Mucosa of rectum (tissue), 2 donors: ENCODE measurements around the gene OR2D3.
"Not testable (repeated sequence)": the region's sequence is repeated elsewhere in the genome, so short reads cannot be mapped to it uniquely, and the experiment has no call there.

Experiments used
- H3K27ac ChIP-seq, 2 donors: one replicate each; pipeline ENCODE4 v1.7.0; 2013; ENCODE audit warnings: inconsistent platforms in 2 of 2, low read depth in 2 of 2, low read length in 2 of 2
- H3K27me3 ChIP-seq, 2 donors: one replicate each; pipeline ENCODE4 v1.7.0; 2013; ENCODE audit warnings: low read length in 2 of 2; ENCODE audit not compliant: control insufficient read depth in 2 of 2, insufficient read depth in 2 of 2
- H3K36me3 ChIP-seq, 2 donors: one replicate each; pipeline ENCODE4 v1.7.0; 2013; ENCODE audit warnings: low read length in 2 of 2; ENCODE audit not compliant: control insufficient read depth in 2 of 2, insufficient read depth in 2 of 2
- H3K4me1 ChIP-seq, 2 donors: one replicate each; pipeline ENCODE4 v1.7.0; 2013; ENCODE audit warnings: low read length in 2 of 2, mild to moderate bottlenecking in 1 of 2; ENCODE audit not compliant: control insufficient read depth in 2 of 2, insufficient read depth in 2 of 2
- H3K4me3 ChIP-seq, 2 donors: one replicate each; pipeline ENCODE4 v1.7.0; 2013; ENCODE audit warnings: low read length in 2 of 2
- H3K9ac ChIP-seq, 2 donors: one replicate each; pipeline ENCODE4 v1.7.0; 2013; ENCODE audit warnings: low read length in 2 of 2, low read depth in 1 of 2, mild to moderate bottlenecking in 1 of 2
- H3K9me3 ChIP-seq, 2 donors: one replicate each; pipeline ENCODE4 v1.7.0; 2013; ENCODE audit warnings: low read length in 2 of 2; ENCODE audit not compliant: control insufficient read depth in 2 of 2
- donor health status: healthy.
- donor health status: Normal muscosa, but diverticular disease.

Gene OR2D3, protein sequence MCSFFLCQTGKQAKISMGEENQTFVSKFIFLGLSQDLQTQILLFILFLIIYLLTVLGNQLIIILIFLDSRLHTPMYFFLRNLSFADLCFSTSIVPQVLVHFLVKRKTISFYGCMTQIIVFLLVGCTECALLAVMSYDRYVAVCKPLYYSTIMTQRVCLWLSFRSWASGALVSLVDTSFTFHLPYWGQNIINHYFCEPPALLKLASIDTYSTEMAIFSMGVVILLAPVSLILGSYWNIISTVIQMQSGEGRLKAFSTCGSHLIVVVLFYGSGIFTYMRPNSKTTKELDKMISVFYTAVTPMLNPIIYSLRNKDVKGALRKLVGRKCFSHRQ

GRCh38 chr11:6920702-6921101 lies at the start of gene OR2D3:
TSS of gene OR2D3 (plus strand) at chr11:6921002. CDS start at chr11:6921002, 0 bp downstream.
- Histone ChIP-seq H3K4me1 (no peaks in the 10 kb centered on the region), H3K27me3 (no peaks in the 10 kb centered on the region), H3K9ac (no peak within 1 kb of the TSS), H3K27ac (no peak within 1 kb of the TSS), H3K4me3 (no peak within 1 kb of the TSS), H3K9me3 (peaks cover 0 to 4% of the 10 kb centered on the region in 2 donors), H3K36me3 (no peaks in the 10 kb centered on the region)

- Histone ChIP-seq H3K27me3 (no peaks in the 10 kb centered on the region), H3K9ac (no peak overlapping the region), H3K9me3 (no peaks in the 10 kb centered on the region), H3K27ac (no peak overlapping the region), H3K4me1 (no peaks in the 10 kb centered on the region), H3K4me3 (no peak overlapping the region), H3K36me3 (no peaks in the 10 kb centered on the region)
Measured at GRCh38 chr11:6871278-6871677, 49.5 kb upstream of the OR2D3 start.

DNA sequence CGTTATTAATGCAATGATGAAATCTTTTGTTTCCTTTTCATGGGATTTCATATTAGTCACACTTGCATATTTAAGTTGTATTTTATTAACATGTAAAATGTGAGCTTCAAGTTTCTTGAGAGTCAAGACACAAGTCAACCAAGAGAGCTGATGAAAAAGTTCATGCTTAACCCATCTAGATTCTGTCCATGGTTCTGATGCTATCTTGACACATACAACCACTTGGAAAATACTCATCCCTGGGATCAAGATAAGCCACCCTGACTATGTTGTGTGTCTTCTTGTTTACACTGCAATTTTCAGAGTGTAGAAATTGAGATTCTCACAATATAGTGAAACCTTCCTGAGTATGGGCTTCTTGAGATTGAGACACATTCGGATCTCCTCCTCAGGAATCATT lies 45.0 kb upstream of the OR2D3 start:
- H3K36me3 ChIP-seq = no peaks in the 10 kb centered on the region
- no peaks in the 10 kb centered on the region for H3K4me1 ChIP-seq
- H3K9ac ChIP-seq = no peak overlapping the region
- no peaks in the 10 kb centered on the region for H3K27me3 ChIP-seq
- no peaks in the 10 kb centered on the region for H3K9me3 ChIP-seq
- no peak overlapping the region for H3K27ac ChIP-seq
- H3K4me3 ChIP-seq = no peak overlapping the region

DNA sequence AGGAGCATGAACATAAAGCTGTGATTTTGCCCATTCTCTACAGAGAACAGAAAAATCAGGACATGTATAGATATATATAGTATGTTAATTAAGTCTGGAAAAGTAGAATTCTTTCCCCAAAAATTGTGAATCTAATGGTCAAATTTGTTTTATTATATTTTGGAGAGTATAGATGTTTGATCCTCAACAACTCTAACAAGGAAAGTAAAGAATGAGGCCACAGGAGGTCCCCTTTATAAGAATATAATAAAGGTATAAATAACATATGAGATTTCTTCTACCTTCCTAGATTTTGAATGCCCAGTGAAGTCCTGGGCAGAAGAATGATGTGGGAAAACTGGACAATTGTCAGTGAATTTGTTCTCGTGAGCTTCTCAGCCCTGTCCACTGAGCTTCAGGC lies 44.5 kb upstream of the OR2D3 start, which contains the start of gene OR10A4:
Gene OR10A4 (plus strand): TSS at position 301 of the 400 bp plus-strand sequence. CDS start 23 bp downstream, at position 324.
- H3K27ac ChIP-seq = no peak within 1 kb of the TSS
- no peak within 1 kb of the TSS for H3K9ac ChIP-seq
- H3K4me1 ChIP-seq = no peaks in the 10 kb centered on the region
- no peak within 1 kb of the TSS for H3K4me3 ChIP-seq
- no peaks in the 10 kb centered on the region for H3K9me3 ChIP-seq
- H3K27me3 ChIP-seq = no peaks in the 10 kb centered on the region
- no peaks in the 10 kb centered on the region for H3K36me3 ChIP-seq

GRCh38 chr11:6876914-6877313 lies 43.9 kb upstream of the OR2D3 start:
- Histone ChIP-seq H3K9ac (no peak overlapping the region), H3K27ac (no peak overlapping the region), H3K36me3 (no peaks in the 10 kb centered on the region), H3K4me1 (no peaks in the 10 kb centered on the region), H3K4me3 (no peak overlapping the region), H3K27me3 (no peaks in the 10 kb centered on the region), H3K9me3 (no peaks in the 10 kb centered on the region)

DNA sequence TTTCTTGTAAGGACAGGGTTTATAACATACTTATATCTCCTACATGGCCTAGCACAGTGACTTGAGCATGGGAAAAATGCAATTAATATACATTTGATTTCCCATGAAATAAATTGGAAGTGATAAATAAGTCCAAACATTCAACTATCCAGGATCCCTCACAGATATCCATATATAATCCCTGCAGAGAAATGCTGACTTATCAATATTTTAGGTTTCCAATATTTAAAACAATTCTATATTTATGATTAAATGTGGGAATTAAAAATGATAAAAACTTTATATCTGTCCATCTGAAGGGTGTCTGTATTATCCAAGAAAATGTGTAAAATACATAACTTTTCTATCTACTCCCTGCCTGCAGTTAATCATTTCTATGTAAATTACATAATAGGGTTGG lies 38.1 kb upstream of the OR2D3 start:
- Histone ChIP-seq H3K4me3 (no peak overlapping the region), H3K27ac (no peak overlapping the region), H3K36me3 (no peaks in the 10 kb centered on the region), H3K27me3 (no peaks in the 10 kb centered on the region), H3K9ac (no peak overlapping the region), H3K4me1 (no peaks in the 10 kb centered on the region), H3K9me3 (no peaks in the 10 kb centered on the region)

GRCh38 chr11:6887711-6888110 lies 33.1 kb upstream of the OR2D3 start:
- H3K9ac ChIP-seq, H3K36me3 ChIP-seq, H3K27ac ChIP-seq, H3K27me3 ChIP-seq, H3K4me1 ChIP-seq, H3K4me3 ChIP-seq, H3K9me3 ChIP-seq: not testable (repeated sequence)

GRCh38 chr11:6888830-6889229 lies 32.0 kb upstream of the OR2D3 start:
- H3K9me3 ChIP-seq = peaks cover 0 to 2% of the 10 kb centered on the region in 2 donors
- no peak overlapping the region for H3K9ac ChIP-seq
- H3K4me1 ChIP-seq = no peaks in the 10 kb centered on the region
- H3K36me3 ChIP-seq = no peaks in the 10 kb centered on the region
- H3K27ac ChIP-seq = no peak overlapping the region
- no peaks in the 10 kb centered on the region for H3K27me3 ChIP-seq
- no peak overlapping the region for H3K4me3 ChIP-seq

- H3K9ac ChIP-seq = no peak overlapping the region
- H3K9me3 ChIP-seq = peaks cover 0 to 2% of the 10 kb centered on the region in 2 donors
- no peak overlapping the region for H3K27ac ChIP-seq
Measured at GRCh38 chr11:6889835-6890234, 31.0 kb upstream of the OR2D3 start.

GRCh38 chr11:6892400-6892799 lies 28.4 kb upstream of the OR2D3 start, which contains the start of gene OR2D2:
TSS of gene OR2D2 (minus strand) at chr11:6892500. CDS start at chr11:6892500, 0 bp downstream.
- H3K27ac ChIP-seq = no peak within 1 kb of the TSS
- no peaks in the 10 kb centered on the region for H3K36me3 ChIP-seq
- no peak within 1 kb of the TSS for H3K9ac ChIP-seq
- no peaks in the 10 kb centered on the region for H3K27me3 ChIP-seq
- H3K4me3 ChIP-seq = no peak within 1 kb of the TSS
- peaks cover 0 to 2% of the 10 kb centered on the region in 2 donors for H3K9me3 ChIP-seq
- H3K4me1 ChIP-seq = no peaks in the 10 kb centered on the region

More at GRCh38 chr11:6889835-6890234, 31.0 kb upstream of the OR2D3 start:
- H3K4me3 ChIP-seq = no peak overlapping the region
- H3K4me1 ChIP-seq = no peaks in the 10 kb centered on the region
- H3K36me3 ChIP-seq = no peaks in the 10 kb centered on the region
- H3K27me3 ChIP-seq = no peaks in the 10 kb centered on the region
